H9 (cell line): Measurements from ENCODE around the gene USP4. TPM values are rescaled to one million over a fixed set of nuclear protein-coding genes. Genes with fewer than 3 reads are reported as not detected.

Experiments used
- DNase-seq: peaks from one replicate; pipeline ENCODE4 v3.0.0-alpha.2; 2017
- H2AFZ ChIP-seq: one replicate; pipeline ENCODE4 v1.6.1; 2013; ENCODE audit warnings: mild to moderate bottlenecking, low read length, control low read depth, moderate library complexity
- H2AK5ac ChIP-seq: 2 replicates; pipeline ENCODE4 v1.6.1; 2013; ENCODE audit warnings: low read length, control low read depth, mixed read lengths; ENCODE audit not compliant: insufficient read length
- H2BK120ac ChIP-seq: one replicate; pipeline ENCODE4 v1.6.1; 2013; ENCODE audit warnings: low read depth, mild to moderate bottlenecking, low read length, control low read depth, inconsistent platforms; ENCODE audit not compliant: poor library complexity, severe bottlenecking
- H2BK12ac ChIP-seq: 2 replicates; pipeline ENCODE4 v1.6.1; 2013; ENCODE audit warnings: low read length, control low read depth, mixed read lengths, low read depth; ENCODE audit not compliant: insufficient read length
- H2BK15ac ChIP-seq: 2 replicates; pipeline ENCODE4 v1.6.1; 2013; ENCODE audit warnings: low read depth, low read length, control low read depth
- H2BK20ac ChIP-seq: one replicate; pipeline ENCODE4 v1.6.1; 2013; ENCODE audit warnings: low read depth, mild to moderate bottlenecking, low read length, control low read depth, inconsistent platforms; ENCODE audit not compliant: poor library complexity, severe bottlenecking
- H2BK5ac ChIP-seq: 2 replicates; pipeline ENCODE4 v1.6.1; 2013; ENCODE audit warnings: low read length, control low read depth, mixed read lengths; ENCODE audit not compliant: insufficient read length
- H3K14ac ChIP-seq: 2 replicates; pipeline ENCODE4 v1.6.1; 2013; ENCODE audit warnings: low read length, control low read depth; ENCODE audit not compliant: insufficient read depth
- H3K18ac ChIP-seq: 2 replicates; pipeline ENCODE4 v1.6.1; 2013; ENCODE audit warnings: low read depth, mild to moderate bottlenecking, mixed read lengths, low read length, control low read depth; ENCODE audit not compliant: insufficient read length
- H3K23ac ChIP-seq: 2 replicates; pipeline ENCODE4 v1.6.1; 2013; ENCODE audit warnings: low read length, control low read depth, mixed read lengths, low read depth; ENCODE audit not compliant: insufficient read length
- H3K23me2 ChIP-seq: 2 replicates; pipeline ENCODE4 v1.6.1; 2013; ENCODE audit warnings: low read depth, mild to moderate bottlenecking, mixed read lengths, low read length, control low read depth; ENCODE audit not compliant: insufficient read length, poor library complexity, severe bottlenecking
- H3K27ac ChIP-seq: 2 replicates; pipeline ENCODE4 v1.5.1; 2013; ENCODE audit warnings: low read length, control low read depth, mixed read lengths, low read depth; ENCODE audit not compliant: insufficient read length
- H3K27me3 ChIP-seq: 2 replicates; pipeline ENCODE4 v1.6.1; 2013; ENCODE audit warnings: low read length, control low read depth, inconsistent platforms; ENCODE audit not compliant: insufficient read depth
- H3K4ac ChIP-seq: 2 replicates; pipeline ENCODE4 v1.6.1; 2013; ENCODE audit warnings: low read depth, mild to moderate bottlenecking, control low read depth, inconsistent platforms, low read length, moderate library complexity
- H3K4me1 ChIP-seq: 2 replicates; pipeline ENCODE4 v1.6.1; 2013; ENCODE audit warnings: low read length, control low read depth, inconsistent platforms; ENCODE audit not compliant: insufficient read depth
- H3K4me2 ChIP-seq: 2 replicates; pipeline ENCODE4 v1.6.1; 2013; ENCODE audit warnings: low read length, control low read depth, mixed read lengths; ENCODE audit not compliant: insufficient read length, insufficient read depth
- H3K56ac ChIP-seq: 2 replicates; pipeline ENCODE4 v1.6.1; 2013; ENCODE audit warnings: low read depth, mild to moderate bottlenecking, mixed read lengths, low read length, control low read depth; ENCODE audit not compliant: insufficient read length
- H3K79me1 ChIP-seq: 2 replicates; pipeline ENCODE4 v1.6.1; 2013; ENCODE audit warnings: low read depth, mild to moderate bottlenecking, moderate library complexity, low read length, control low read depth, inconsistent platforms; ENCODE audit not compliant: insufficient read depth, poor library complexity, severe bottlenecking
- H3K79me2 ChIP-seq: 2 replicates; pipeline ENCODE4 v1.6.1; 2013; ENCODE audit warnings: low read length, control low read depth, inconsistent platforms; ENCODE audit not compliant: insufficient read depth
- H3K9ac ChIP-seq: 2 replicates; pipeline ENCODE4 v1.6.1; 2013; ENCODE audit warnings: low read length, control low read depth, mixed read lengths; ENCODE audit not compliant: insufficient read length; ENCODE audit errors: extremely low read depth
- H3K9me3 ChIP-seq: one replicate; pipeline ENCODE4 v1.6.1; 2013; ENCODE audit warnings: low read depth, low read length, inconsistent platforms; ENCODE audit not compliant: control insufficient read depth
- H3T11ph ChIP-seq: one replicate; pipeline ENCODE4 v1.6.1; 2013; ENCODE audit warnings: mild to moderate bottlenecking, low read length, control low read depth, inconsistent platforms
- H4K20me1 ChIP-seq: one replicate; pipeline ENCODE4 v1.6.1; 2013; ENCODE audit not compliant: control insufficient read depth, insufficient read length, insufficient read depth
- H4K5ac ChIP-seq: 2 replicates; pipeline ENCODE4 v1.6.1; 2013; ENCODE audit warnings: low read depth, mild to moderate bottlenecking, mixed read lengths, low read length, control low read depth; ENCODE audit not compliant: insufficient read length
- H4K8ac ChIP-seq: replicated peaks from 2 replicates; pipeline ENCODE4 v1.6.1; 2013; ENCODE audit warnings: low read length, control low read depth, mixed read lengths, low read depth; ENCODE audit not compliant: insufficient read length
- H4K91ac ChIP-seq: 2 replicates; pipeline ENCODE4 v1.6.1; 2013; ENCODE audit warnings: low read depth, mild to moderate bottlenecking, moderate library complexity, mixed read lengths, low read length, control low read depth; ENCODE audit not compliant: insufficient read length
- H3K27ac Mint-ChIP-seq, 3 experiments: 2 replicates in 2 of 3; 3 replicates in 1 of 3; pipeline ENCODE4 v1.8.0; 2020 to 2021; ENCODE audit warnings: mixed read lengths in 3 of 3, mild to moderate bottlenecking in 1 of 3, moderate library complexity in 1 of 3
- H3K27me3 Mint-ChIP-seq: 2 replicates; pipeline ENCODE4 v1.8.0; 2021; ENCODE audit warnings: low read depth, mild to moderate bottlenecking, moderate library complexity, mixed read lengths
- H3K36me3 Mint-ChIP-seq, 3 experiments: 2 replicates in 2 of 3; 3 replicates in 1 of 3; pipeline ENCODE4 v1.8.0; 2020 to 2021; ENCODE audit warnings: low read depth in 3 of 3, mixed read lengths in 3 of 3; ENCODE audit not compliant: insufficient read depth in 1 of 3
- H3K4me1 Mint-ChIP-seq, 2 experiments: 2 replicates each; pipeline ENCODE4 v1.8.0; 2020; ENCODE audit warnings: mixed read lengths in 2 of 2
- H3K4me3 Mint-ChIP-seq, 2 experiments: 2 replicates in 1 of 2; 3 replicates in 1 of 2; pipeline ENCODE4 v1.8.0; 2020 to 2021; ENCODE audit warnings: mild to moderate bottlenecking in 2 of 2, mixed read lengths in 2 of 2, moderate library complexity in 1 of 2
- H3K9me3 Mint-ChIP-seq, 2 experiments: 2 replicates in 1 of 2; 3 replicates in 1 of 2; pipeline ENCODE4 v1.8.0; 2020; ENCODE audit warnings: mild to moderate bottlenecking in 2 of 2, mixed read lengths in 2 of 2, moderate library complexity in 1 of 2
- CTCF ChIP-seq: fragments of 200-600 bp; sonication (generic); conservative IDR thresholded peaks from 3 replicates; pipeline ENCODE4 v1.8.0; 2021; ENCODE audit warnings: antibody characterized with exemption, mild to moderate bottlenecking
- WGBS: extraction: QIAGEN DNeasy Blood & Tissue Kit; methylation state at CpG from one replicate; pipeline ENCODE4 v1.1.7; 2013; ENCODE audit warnings: missing lambda C conversion rate, low lambda C conversion rate, mixed read lengths; ENCODE audit not compliant: insufficient read length; ENCODE audit errors: extremely low coverage; 5-methylcytosine and 5-hydroxymethylcytosine counted together
- total RNA-seq: library from RNA; stranded (reverse); gene quantifications from 2 replicates; pipeline ENCODE4 v1.2.1, GENCODE V29; 2021

Gene USP4
- total RNA-seq, 1 experiment from 2014 or later: 36.1 TPM

GRCh38 chr3:49387721-49388120 is 47.9 kb upstream of the USP4 start:
- H3K79me2 ChIP-seq: peaks cover 42% of the 10 kb centered on the region; the same call in 1 of the 2 replicates
- no peak overlapping the region for H3K14ac ChIP-seq
- no peaks in the 10 kb centered on the region for H4K20me1 ChIP-seq
- peaks cover 2 to 11% (median 11%) of the 10 kb centered on the region in 3 experiments; a peak in 6 of 7 replicates for H3K36me3 Mint-ChIP-seq
- H4K8ac ChIP-seq: no peak overlapping the region
- no peaks in the 10 kb centered on the region for H3K9me3 ChIP-seq
- H2BK12ac ChIP-seq: no peak overlapping the region
- no peak overlapping the region for H3K27ac Mint-ChIP-seq
- no peak overlapping the region for H3T11ph ChIP-seq
- H3K27ac ChIP-seq: no peak overlapping the region
- WGBS: no CpG with 5 or more reads among the region's 2 CpGs
- no peaks in the 10 kb centered on the region for H3K27me3 ChIP-seq
- H3K9ac ChIP-seq: no peak overlapping the region
- no peak overlapping the region for H3K18ac ChIP-seq
- H3K79me1 ChIP-seq: peaks cover 8% of the 10 kb centered on the region
- TF ChIP-seq CTCF: no peak
- H4K5ac ChIP-seq: no peak overlapping the region
- H2BK120ac ChIP-seq: no peak overlapping the region
- no peak overlapping the region for H2BK5ac ChIP-seq
- no peak overlapping the region for H3K4ac ChIP-seq
- H2AFZ ChIP-seq: no peak overlapping the region
- no peaks in the 10 kb centered on the region for H3K27me3 Mint-ChIP-seq
- H3K4me3 Mint-ChIP-seq: no peak overlapping the region
- no peak overlapping the region for H2BK20ac ChIP-seq
- no peak overlapping the region for H3K56ac ChIP-seq
- no peak overlapping the region for H3K4me2 ChIP-seq
- no peaks in the 10 kb centered on the region for H3K23me2 ChIP-seq
- no peak overlapping the region for H3K23ac ChIP-seq
- no peak overlapping the region for H2BK15ac ChIP-seq
- DNase-seq: no peak
- no peak overlapping the region for H2AK5ac ChIP-seq
- H3K4me1 ChIP-seq: no peaks in the 10 kb centered on the region
- no peaks in the 10 kb centered on the region; a peak in 1 of 5 replicates for H3K9me3 Mint-ChIP-seq
- no peaks in the 10 kb centered on the region; a peak in 2 of 4 replicates for H3K4me1 Mint-ChIP-seq
- H4K91ac ChIP-seq: no peak overlapping the region
